ENCODE results near the gene ZNF516. TPM values are rescaled to one million over a fixed set of nuclear protein-coding genes. Genes with fewer than 3 reads are reported as not detected.

Gene ZNF516
- polyA plus RNA-seq, 1 experiment, result 11.3 TPM

GRCh38 chr18:76422838-76423237, 72.2 kb downstream of the ZNF516 start:
- H3K36me3 ChIP-seq (ENCODE audit: control insufficient read depth, insufficient read depth, low read length), result no peaks in the 10 kb centered on the region
- ChIA-PET POLR2A (no interaction called here), CTCF (no interaction called here)
- no peak for DNase-seq (ENCODE audit: low read depth)
- no peak for TF ChIP-seq CTCF (IDR thresholded peaks at IDR 0.05; ENCODE audit: insufficient read depth, low read depth, low read length)
- no peak overlapping the region for H3K4me3 ChIP-seq (ENCODE audit: low read depth, low read length)
- no peaks in the 10 kb centered on the region for H3K27me3 ChIP-seq (ENCODE audit: control insufficient read depth, insufficient read depth, low read length)

- no peak for TF ChIP-seq CTCF (IDR thresholded peaks at IDR 0.05; ENCODE audit: insufficient read depth, low read depth, low read length)
- DNase-seq (ENCODE audit: low read depth), result no peak
- no peaks in the 10 kb centered on the region for H3K27me3 ChIP-seq (ENCODE audit: control insufficient read depth, insufficient read depth, low read length)
- POLR2A ChIA-PET, result no interaction called here
- H3K4me3 ChIP-seq (ENCODE audit: low read depth, low read length), result no peak overlapping the region
- CTCF ChIA-PET, result no interaction called here
- no peaks in the 10 kb centered on the region for H3K36me3 ChIP-seq (ENCODE audit: control insufficient read depth, insufficient read depth, low read length)
Measured at GRCh38 chr18:76422121-76422520, 72.9 kb downstream of the ZNF516 start.

GRCh38 chr18:76421685-76422078, 73.4 kb downstream of the ZNF516 start:
- no peak for DNase-seq (ENCODE audit: low read depth)
- TF ChIP-seq CTCF (IDR thresholded peaks at IDR 0.05; ENCODE audit: insufficient read depth, low read depth, low read length), result no peak
- H3K36me3 ChIP-seq (ENCODE audit: control insufficient read depth, insufficient read depth, low read length), result no peaks in the 10 kb centered on the region
- POLR2A ChIA-PET, result no interaction called here
- CTCF ChIA-PET, result no interaction called here
- H3K4me3 ChIP-seq (ENCODE audit: low read depth, low read length), result no peak overlapping the region
- H3K27me3 ChIP-seq (ENCODE audit: control insufficient read depth, insufficient read depth, low read length), result no peaks in the 10 kb centered on the region

- no peak overlapping the region for H3K4me3 ChIP-seq (ENCODE audit: low read depth, low read length)
- CTCF ChIA-PET, result no interaction called here
- H3K27me3 ChIP-seq (ENCODE audit: control insufficient read depth, insufficient read depth, low read length), result no peaks in the 10 kb centered on the region
- POLR2A ChIA-PET, result no interaction called here
- no peaks in the 10 kb centered on the region for H3K36me3 ChIP-seq (ENCODE audit: control insufficient read depth, insufficient read depth, low read length)
- no peak for TF ChIP-seq CTCF (IDR thresholded peaks at IDR 0.05; ENCODE audit: insufficient read depth, low read depth, low read length)
- no peak for DNase-seq (ENCODE audit: low read depth)
Measured at GRCh38 chr18:76420898-76421684, 74.0 kb downstream of the ZNF516 start.

- TF ChIP-seq CTCF (IDR thresholded peaks at IDR 0.05; ENCODE audit: insufficient read depth, low read depth, low read length), result no peak
- ChIA-PET POLR2A (no interaction called here), CTCF (no interaction called here)
- Histone ChIP-seq H3K4me3 (ENCODE audit: low read depth, low read length) (no peak overlapping the region), H3K36me3 (ENCODE audit: control insufficient read depth, insufficient read depth, low read length) (no peaks in the 10 kb centered on the region), H3K27me3 (ENCODE audit: control insufficient read depth, insufficient read depth, low read length) (no peaks in the 10 kb centered on the region)
- no peak for DNase-seq (ENCODE audit: low read depth)
Measured at GRCh38 chr18:76419811-76420210, 75.2 kb downstream of the ZNF516 start.

Measured in BJ (cell line).